ENCODE results near the gene RERE.
"Not testable (repeated sequence)": the region's sequence is repeated elsewhere in the genome, so short reads cannot be mapped to it uniquely, and the experiment has no call there.

The RERE gene

DNA sequence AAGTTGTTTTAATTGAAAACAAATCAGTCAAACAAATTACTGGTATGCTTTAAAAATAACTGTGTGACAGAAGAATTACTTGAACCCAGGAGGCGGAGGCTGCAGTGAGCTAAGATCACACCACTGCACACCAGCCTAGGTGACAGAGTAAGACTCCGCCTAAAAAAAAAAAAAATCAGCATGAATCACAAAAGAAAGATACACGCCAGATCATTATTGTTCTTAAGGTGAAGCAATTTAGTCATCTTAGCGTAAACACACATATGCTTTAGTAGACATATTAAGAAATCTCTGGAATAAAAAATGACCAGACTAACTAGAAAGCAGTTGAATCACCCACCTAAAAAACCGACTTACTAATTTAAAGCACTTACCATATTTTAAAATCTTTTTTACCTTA, 20.2 kb downstream of the RERE start:
- no peak for DNase-seq (ENCODE audit: low spot score)

GRCh38 chr1:8796812-8797211, 20.6 kb downstream of the RERE start:
- DNase-seq (ENCODE audit: low spot score), result no peak

- no peak for DNase-seq (ENCODE audit: low spot score)
These were observed 22.8 kb downstream of the RERE start for GRCh38 chr1:8794605-8795004.

DNA sequence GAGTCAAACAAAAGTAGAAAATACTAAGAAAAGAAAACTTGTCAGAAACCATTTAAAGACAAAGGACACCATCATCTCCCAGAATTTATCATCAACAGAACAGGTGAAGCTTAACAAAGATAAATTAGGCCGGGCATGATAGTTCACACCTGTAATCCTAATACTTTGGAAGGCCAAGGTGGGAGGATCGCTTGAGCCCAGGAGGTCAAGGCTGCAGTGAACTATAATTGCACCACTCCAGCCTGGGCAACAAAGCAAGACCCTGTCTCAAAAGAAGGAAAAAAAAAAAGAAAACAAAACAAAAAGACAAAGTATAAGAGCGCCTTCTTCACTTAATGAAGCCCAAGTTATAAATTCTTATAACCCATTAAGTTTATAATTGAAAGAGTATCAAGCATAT, 25.6 kb downstream of the RERE start:
- DNase-seq (ENCODE audit: low spot score), result no peak

DNA sequence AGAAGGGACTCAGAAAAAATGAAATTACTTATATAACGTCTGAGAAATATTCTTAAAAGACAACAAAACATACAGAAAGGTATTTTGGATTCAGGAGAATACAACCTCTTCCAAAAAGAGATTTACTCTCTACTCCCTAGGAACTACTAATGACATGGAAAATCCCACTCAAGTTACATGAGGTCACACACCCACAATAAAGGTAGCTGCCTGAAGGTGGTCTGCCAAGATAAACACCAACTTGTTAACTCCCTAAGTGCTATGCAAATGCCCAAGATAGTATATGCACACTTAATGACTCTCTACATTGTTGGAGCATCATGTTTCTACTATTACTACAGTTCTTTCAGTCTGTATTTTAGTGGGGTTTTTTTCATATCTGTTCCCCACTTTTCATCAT, 26.5 kb downstream of the RERE start:
- no peak for DNase-seq (ENCODE audit: low spot score)

- DNase-seq (ENCODE audit: low spot score), result no peak
These were observed 27.0 kb downstream of the RERE start for GRCh38 chr1:8790478-8790877.

DNA sequence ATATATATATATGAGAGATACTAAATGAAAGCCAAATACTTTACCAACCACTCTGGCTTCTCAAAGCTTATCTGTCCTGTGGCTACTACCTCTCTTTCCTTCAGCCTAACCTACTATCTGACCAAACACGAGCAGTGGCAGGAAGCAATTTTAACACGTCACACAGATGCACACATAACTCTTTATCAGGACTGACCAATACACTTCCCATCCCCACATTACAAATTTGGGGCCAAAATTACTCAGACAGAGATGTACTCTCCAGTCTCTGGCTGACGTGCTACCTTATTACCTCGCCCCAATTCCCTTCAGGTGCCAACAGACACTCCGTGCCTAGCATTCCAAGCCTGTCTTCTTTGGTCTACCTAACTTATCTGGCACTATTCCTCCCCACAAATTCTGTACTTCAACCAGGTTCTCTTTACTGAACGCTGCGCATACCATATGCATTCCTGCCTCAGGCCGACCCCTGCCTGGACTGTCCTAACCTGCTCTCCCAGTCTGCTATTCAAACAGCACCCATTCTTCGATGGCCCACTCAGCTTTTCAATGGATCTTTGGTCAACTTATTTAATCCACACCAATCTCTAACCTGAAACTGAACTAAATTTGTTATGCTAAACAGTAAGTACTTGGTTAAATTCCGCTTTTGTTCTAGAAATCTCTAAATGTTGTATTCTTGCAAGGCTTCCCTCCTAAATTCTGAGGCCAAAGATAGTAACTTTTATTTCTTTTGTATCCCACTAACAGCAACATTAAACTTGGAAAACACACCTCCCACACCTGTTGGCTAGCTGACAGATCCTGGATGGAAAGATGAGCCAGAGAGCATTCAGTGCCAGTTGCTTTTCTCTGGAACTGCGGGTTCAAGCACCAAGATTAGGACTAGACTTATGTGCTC, 27.9 kb downstream of the RERE start:
- no peak for DNase-seq (ENCODE audit: low spot score)

GRCh38 chr1:8787218-8787617, 30.2 kb downstream of the RERE start:
- DNase-seq (ENCODE audit: low spot score), result no peak

- DNase-seq (ENCODE audit: low spot score), result not testable (repeated sequence)
These were observed 31.2 kb downstream of the RERE start for GRCh38 chr1:8786204-8786603.

GRCh38 chr1:8782955-8783354, 34.5 kb downstream of the RERE start:
- no peak for DNase-seq (ENCODE audit: low spot score)

- DNase-seq (ENCODE audit: low spot score), result no peak
These were observed 35.3 kb downstream of the RERE start for GRCh38 chr1:8782001-8782620.

DNA sequence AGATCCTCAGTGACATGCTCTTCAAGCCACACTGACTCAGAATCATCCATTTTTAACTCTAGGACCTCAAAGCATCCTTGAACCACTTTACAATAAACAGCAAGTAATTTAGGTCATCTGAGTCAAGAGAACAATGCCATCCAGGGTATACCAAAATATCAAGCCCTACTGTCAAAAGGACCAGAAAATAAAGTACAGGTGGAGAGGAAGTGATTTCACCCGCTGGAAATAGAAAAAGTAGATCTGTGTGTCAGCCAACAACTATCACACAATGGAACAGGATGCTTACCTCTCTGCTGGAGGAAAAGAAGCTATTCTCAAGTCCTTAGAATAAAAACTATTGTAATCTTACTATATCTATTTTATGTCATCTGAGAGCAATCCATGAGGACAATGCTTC, 37.0 kb downstream of the RERE start:
- no peak for DNase-seq (ENCODE audit: low spot score)

GRCh38 chr1:8777867-8778266, 39.6 kb downstream of the RERE start:
- DNase-seq (ENCODE audit: low spot score), result no peak

DNA sequence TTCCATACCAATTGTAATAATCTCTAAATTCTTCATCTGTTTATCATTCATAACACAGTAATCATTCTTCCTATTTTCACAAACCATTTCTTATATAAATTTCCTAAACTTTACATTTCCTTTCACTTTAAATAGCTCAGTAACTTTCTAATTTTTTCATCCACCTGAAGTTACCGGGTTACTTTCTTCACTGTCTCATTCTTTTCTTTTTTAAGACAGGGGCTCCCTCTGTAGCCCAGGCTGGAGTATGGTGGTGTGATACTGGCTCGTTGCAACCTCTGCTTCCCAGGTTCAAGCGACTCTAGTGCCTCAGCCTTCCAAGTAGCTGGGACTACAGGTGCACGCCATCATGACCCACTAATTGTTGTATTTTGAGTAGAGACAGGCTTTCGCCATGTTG, 41.3 kb downstream of the RERE start:
- DNase-seq (ENCODE audit: low spot score), result no peak

DNA sequence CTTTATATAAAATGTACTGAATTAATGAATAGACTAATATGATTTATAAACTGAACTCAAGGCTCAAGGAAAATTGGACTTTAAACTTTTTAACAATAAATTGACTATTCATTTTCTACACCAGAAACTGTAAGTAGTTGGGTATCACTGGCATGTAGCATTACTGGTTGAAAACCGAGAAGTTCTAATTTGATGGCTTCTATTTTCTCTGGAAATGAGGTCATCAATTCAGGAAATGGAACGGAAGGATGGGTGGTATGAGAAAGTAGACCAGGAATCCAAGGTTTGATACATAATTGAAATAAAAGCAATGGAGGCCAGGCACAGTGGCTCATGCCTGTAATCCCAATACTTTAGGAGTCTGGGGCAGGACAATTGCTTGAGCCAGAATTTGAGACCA, 50.4 kb downstream of the RERE start:
- no peak for DNase-seq (ENCODE audit: low spot score)

GRCh38 chr1:8765198-8765597, 52.2 kb downstream of the RERE start:
- no peak for DNase-seq (ENCODE audit: low spot score)

DNA sequence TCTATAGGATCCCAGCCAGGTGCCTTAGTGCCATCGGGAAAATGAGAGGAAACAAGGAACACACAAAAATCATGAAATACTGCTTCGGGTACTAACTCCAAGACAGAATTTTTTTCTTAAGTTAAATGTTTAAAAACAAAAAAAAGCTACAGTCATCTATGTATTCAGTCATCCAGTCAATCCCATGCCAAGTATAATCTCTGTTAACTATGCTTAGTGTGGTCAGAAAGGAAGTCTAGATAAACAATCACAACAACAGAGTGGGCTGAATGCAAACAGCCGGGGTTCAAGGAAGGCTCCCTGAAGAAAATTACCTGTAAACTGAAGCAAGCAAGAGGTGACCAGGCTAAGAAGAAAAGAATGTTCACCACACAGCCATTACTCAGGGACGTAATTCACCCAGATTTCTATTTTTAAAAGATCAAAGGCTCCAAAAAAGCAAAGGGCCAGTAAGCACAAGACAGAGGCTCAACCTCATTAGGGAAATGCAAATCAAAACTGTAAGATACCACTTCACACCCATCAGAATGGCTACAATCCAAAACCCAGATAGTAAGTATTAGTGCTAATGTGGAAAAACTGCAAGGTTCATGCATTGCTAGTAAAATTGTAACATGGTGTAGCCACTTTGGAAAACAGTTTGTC, 53.0 kb downstream of the RERE start:
- no peak for DNase-seq (ENCODE audit: low spot score)

- peak; percentile 15 for DNase-seq (ENCODE audit: low spot score)
These were observed 53.6 kb downstream of the RERE start for GRCh38 chr1:8763888-8764287.

- no peak for DNase-seq (ENCODE audit: low spot score)
These were observed 62.4 kb downstream of the RERE start for GRCh38 chr1:8754993-8755392.

- DNase-seq (ENCODE audit: low spot score), result no peak
These were observed 63.2 kb downstream of the RERE start for GRCh38 chr1:8754247-8754650.

- no peak for DNase-seq (ENCODE audit: low spot score)
These were observed 63.7 kb downstream of the RERE start for GRCh38 chr1:8753736-8754135.

DNA sequence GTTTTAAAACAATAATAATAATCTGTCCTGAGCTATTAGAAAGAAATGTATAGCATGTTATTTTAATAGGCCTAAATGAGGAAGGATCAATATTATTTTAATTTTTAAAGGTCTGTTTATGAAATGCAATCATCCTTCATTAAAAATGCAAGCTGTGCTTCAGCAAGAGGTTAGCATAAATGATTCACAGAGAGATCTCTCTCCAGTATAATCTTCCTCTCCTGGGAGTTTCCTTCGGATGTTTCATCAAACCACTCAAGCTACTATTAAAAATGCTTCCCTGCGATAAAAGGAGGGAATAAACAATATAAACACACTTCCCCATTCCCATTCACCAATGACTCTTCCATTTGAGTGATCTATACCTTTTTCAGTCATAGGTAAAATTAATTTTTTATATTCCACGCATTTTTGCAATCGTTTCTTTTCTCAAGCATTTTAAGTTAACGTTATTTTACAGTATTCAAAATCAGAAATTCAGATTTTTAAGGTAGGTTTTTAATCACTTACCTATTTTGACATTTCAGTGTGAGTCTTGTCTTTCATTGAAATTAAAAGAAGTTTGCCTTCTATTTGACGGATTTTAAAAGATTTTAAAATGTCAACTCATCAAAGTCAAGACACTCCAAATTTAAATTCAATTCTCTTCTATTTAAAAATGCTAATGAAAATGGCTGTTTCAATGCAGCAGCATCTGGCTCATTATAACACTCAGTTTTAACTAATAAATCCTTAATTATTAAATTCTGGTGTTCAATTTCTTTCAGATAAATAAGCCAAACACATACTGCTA, 64.3 kb downstream of the RERE start:
- no peak for DNase-seq (ENCODE audit: low spot score)

All from germinal center (tissue), 1 donor.